ENCODE measurements around the gene LRP1B.

DNA sequence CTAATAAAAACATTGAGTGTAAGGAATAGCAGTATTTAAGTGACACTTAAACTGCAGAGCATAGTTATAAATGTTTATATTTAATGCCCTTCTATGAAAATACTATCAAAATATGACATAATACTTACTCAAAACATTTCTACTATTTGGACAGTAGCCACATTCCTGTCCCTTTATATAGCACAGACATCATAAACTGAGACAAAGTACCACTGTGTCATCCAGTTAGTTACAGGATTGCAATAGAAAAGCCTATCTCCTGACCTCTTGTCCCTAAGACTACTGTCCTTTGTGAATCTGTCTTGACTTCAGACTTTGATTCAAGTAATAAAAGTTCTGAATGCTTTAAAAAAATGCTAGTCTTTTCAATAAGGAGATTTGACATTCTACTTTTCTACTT lies 1822.1 kb downstream of the LRP1B start:
- TF ChIP-seq, protein P1, sequence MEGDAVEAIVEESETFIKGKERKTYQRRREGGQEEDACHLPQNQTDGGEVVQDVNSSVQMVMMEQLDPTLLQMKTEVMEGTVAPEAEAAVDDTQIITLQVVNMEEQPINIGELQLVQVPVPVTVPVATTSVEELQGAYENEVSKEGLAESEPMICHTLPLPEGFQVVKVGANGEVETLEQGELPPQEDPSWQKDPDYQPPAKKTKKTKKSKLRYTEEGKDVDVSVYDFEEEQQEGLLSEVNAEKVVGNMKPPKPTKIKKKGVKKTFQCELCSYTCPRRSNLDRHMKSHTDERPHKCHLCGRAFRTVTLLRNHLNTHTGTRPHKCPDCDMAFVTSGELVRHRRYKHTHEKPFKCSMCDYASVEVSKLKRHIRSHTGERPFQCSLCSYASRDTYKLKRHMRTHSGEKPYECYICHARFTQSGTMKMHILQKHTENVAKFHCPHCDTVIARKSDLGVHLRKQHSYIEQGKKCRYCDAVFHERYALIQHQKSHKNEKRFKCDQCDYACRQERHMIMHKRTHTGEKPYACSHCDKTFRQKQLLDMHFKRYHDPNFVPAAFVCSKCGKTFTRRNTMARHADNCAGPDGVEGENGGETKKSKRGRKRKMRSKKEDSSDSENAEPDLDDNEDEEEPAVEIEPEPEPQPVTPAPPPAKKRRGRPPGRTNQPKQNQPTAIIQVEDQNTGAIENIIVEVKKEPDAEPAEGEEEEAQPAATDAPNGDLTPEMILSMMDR (IDR thresholded peaks at IDR 0.05), result no peak
- no peak for TF ChIP-seq POLR2A (IDR thresholded peaks at IDR 0.05)

Measured in Peyer's patch (tissue), 4 donors.